NCI-H1694 treated with DMSO at 0.1 percent for 48 hours (cell line): ENCODE data around the gene FCRL3.
A peak's percentile ranks its signal among the peaks of the same experiment; 100 is the strongest.
"Not testable (repeated sequence)": the region's sequence is repeated elsewhere in the genome, so short reads cannot be mapped to it uniquely, and the experiment has no call there.

ENCODE experiments used
- DNase-seq: peaks from one replicate; lab custom pipeline; 2025; lab: John Stamatoyannopoulos, UW

Gene FCRL3

GRCh38 chr1:157700732-157701131 is at the start of gene FCRL3:
Gene FCRL3, minus strand, starts transcription at chr1:157700769. Its CDS starts 280 bp downstream, at chr1:157700489.
- DNase-seq = no peak

DNA sequence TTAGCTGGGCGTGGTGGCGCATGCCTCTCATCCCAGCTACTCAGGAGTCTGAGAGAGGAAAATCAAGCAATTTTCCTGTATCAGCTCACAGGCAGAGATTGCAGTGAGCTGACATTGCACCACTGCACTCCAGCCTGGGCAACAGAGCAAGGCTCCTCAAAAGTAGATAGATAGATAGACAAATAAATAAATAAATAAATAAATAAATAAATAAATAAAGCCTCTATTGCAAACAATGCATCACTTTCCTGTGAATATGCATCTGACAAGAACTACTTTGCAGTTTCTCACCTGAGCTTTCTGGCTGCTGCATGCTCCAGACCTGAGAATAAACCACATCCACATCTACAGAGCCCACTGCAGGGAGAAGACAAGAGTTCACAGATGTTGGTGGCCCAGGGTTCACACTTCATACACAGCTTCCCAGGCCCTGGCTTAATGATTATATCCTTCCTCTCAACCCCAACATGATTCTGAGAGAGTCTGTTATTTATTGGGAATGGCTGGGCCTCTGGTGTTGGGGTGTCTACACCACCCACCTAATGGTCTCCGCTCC is 47.8 kb upstream of the FCRL3 start:
- no peak for DNase-seq

- DNase-seq = no peak
These were observed 38.8 kb upstream of the FCRL3 start for GRCh38 chr1:157739229-157739901.

DNA sequence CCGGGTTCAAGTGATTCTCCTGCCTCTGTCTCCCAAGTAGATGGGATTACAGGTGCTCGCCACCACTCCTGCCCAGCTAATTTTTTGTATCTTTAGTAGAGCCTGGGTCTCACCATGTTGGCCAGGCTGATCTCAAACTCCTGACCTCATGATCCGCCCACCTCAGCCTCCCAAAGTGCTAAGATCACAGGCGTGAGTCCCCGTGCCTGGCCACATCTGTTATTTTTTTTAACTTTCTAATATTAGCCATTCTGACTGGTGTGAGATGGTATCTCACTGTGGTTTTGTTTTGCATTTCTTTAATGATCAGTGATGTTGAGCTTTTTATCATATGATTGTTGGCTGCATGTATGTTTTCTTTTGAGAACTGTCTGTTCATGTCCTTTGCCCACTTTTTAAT is 35.4 kb upstream of the FCRL3 start:
- DNase-seq = not testable (repeated sequence)

DNA sequence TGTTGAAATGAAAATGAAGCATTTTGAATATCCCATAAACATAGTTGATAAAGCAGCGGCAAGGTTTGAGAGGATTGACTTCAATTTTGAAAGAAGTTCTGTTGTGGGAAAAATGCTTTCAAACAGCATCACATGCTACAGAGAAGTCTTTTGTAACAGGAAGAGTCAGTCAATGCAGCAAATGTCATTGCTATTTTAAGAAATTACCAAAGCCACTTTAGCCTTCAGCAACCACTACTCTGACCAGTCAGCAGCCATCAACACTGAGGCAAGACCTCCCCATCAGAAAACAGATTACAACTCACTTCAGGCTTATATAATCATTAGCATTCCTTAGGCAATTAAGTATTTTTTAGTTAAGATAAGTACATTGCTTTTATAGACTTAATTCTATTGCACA is 33.8 kb upstream of the FCRL3 start:
- DNase-seq = no peak

- no peak for DNase-seq
These were observed 32.2 kb upstream of the FCRL3 start for GRCh38 chr1:157732755-157733154.

DNA sequence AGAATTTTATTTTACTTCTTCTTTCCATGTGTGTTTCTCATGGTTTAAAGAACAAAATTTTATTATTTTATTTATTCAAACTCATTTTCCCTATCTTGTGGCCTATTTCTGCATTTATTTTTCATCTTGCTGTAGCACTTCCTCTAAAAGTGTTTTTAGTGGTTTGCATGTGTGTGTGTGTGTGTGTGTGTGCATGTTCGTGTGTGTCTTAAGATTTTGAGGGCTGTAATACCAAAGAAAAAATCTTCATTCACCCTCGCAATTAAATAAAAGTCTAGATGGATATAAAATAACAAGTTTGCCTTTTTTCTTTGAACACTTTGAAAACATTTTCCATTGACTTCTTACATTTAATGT is 24.6 kb upstream of the FCRL3 start:
- no peak for DNase-seq

DNA sequence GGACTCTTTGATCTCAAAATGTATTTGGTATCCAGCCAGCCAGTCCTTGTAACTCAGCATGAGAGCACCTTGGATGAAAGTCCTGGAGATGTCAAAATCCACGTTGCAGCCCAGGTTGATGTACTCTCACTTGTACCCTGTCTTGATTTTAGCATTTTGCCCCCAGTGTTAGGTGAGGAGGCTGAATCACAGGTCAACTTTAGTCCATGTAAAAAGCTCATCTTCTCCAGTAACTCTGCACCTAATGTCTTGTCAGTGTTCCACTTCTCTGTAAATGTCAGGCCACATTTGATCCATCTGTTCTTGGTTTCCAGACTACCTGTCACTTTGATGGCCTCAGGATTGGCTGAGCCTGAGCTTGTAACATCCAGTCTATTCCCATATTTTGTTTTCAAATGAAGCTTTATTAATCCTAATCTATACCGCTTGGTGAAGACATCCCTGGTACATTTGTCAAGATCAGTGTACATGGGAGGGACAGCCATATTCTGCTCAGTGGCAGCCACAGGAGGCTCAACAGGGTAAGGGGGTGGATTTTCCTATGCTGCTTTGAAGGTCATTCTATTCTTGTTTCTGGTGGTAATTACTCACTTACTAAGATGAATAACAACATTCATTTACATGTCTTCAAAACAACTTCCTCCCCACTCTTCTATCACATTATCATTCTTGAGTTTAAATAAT is 24.1 kb upstream of the FCRL3 start:
- DNase-seq = no peak

DNA sequence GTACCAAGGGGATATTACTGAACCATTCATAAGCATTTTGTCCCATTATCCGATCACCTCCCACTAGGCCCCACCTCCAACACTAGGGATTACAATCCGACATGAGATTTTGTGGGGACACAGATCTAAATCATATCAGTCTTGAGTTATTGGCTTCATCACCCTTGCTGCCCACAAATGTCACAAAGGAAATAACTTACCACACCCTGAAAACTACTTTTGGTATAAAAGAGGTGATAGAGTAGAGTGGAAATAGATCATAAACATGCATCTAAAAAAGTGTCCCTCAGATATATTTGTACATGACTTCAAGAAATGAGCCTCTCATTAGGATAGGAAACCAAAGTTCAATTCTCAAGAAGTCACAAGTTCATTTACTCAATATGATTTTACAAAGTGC is 22.6 kb upstream of the FCRL3 start:
- no peak for DNase-seq

DNA sequence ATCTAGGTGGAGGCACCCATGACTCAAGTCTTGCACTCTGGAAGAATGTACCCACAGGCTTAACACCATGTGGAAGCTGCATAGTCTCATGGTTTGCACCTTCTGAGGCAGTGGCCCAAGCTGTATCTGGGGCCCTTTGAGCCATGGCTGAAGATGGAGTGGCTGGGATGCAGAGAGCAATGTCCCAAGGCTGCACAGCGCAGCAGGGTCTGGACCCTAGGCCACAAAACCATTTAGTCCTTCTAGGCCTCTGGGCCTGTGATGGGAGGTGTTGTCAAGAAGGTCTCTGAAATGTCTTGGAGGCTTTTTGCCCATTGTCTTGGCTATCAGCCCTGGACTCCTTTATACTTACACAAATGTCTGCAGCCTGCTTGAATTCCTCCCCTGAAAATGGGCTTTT is 21.4 kb upstream of the FCRL3 start:
- DNase-seq = no peak

GRCh38 chr1:157715736-157716135 is 15.2 kb upstream of the FCRL3 start:
- DNase-seq = no peak

DNA sequence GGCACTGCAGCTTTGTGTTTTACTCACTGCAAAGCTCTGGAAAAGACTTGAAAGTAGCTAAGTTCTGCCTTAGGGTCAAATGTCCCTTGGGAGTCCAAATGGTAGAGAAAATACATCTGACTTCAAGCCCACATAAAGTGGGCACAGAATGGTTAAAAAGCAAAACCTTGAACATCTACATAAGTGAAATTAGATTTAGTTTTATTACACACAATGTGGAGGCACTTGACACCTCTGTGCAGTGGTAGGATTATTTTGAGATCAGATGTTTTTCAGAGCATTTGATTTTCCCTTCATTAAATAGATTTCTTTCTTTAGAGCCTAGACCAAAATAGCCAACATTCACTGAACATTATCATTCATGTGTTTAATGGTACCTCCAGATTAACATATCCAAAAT is 11.2 kb upstream of the FCRL3 start:
- DNase-seq = no peak

DNA sequence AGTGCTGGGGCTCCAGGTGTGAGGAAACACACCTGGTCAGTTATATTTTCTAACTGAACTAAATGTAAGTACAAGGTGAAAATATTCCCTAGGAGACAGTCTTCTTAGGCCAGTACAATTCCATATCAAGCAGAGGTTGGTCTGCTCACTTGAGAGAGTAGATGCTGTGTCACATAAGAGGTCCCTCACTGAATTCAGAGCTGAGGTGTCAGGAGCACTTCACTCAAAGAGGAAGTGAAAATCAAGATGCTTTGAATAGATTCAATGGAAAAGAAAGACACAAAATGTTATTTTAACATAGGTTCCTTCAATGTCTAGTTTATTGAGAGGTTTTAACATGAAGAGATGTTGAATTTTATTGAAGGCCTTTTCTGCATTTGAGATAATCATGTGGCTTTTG is 4.3 kb upstream of the FCRL3 start:
- DNase-seq = no peak

GRCh38 chr1:157703981-157704380 is 3.4 kb upstream of the FCRL3 start:
- DNase-seq = no peak

DNA sequence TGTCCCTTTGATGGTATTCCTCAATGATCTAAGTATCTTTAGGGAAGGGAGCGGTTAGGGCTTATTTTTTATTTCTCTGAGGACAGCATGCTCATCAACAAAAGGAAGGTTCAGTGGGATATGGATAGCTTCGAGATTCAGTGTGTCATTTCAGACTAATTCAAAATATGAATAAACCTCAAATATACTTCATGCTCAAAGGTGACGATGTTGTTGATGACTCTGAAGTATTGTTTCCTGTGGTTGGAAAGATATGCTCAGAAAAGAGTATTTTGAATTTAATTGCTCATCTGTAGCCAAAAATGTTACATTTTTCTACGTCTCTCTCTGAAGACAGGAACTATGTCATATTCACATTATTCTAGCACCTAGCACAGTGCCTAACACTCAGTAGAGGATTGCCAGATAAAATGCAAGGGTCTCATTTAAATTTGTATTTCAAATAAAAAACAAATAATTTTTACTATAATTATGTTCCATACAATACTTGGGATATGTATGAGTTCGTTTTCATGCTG is 1.8 kb upstream of the FCRL3 start:
- no peak for DNase-seq

- no peak for DNase-seq
These were observed 264 bp downstream of the FCRL3 start for GRCh38 chr1:157700305-157700704.

DNA sequence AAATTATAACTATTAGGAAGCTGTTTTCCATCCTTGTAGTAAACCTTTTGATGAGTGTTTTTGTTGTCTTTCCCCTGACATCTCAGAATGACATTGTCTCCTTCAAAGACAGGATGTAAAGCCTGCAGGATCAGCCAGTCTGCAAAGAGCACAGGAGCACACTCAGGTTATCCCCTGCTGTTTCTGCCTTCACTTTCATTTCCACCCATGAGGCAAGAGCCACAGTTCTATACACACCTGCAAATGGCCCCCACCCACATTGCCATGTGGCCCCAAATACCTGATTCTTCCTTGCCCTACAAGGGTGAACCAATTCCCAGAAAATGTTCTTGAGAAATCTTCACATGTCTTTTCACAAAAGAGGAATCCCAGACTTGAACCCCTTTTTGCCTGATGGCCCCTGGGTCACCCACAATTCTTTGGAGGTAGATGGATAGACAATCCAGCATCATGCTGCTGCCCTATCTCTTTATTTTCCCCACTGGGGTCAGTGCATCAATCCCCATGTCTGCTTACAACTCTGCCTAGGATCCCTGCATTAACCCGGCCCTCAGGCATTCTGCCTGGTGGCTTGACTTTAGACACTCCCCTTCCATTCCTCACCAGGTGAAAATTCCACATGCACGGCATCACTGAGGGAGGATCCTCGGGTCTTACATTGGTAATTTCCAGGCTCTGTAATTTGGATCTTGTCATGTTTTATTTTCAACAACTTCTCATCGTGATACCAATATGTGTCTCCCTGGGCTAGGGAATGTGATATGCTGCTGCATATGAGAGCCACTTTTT is 2.6 kb downstream of the FCRL3 start:
- DNase-seq = no peak

DNA sequence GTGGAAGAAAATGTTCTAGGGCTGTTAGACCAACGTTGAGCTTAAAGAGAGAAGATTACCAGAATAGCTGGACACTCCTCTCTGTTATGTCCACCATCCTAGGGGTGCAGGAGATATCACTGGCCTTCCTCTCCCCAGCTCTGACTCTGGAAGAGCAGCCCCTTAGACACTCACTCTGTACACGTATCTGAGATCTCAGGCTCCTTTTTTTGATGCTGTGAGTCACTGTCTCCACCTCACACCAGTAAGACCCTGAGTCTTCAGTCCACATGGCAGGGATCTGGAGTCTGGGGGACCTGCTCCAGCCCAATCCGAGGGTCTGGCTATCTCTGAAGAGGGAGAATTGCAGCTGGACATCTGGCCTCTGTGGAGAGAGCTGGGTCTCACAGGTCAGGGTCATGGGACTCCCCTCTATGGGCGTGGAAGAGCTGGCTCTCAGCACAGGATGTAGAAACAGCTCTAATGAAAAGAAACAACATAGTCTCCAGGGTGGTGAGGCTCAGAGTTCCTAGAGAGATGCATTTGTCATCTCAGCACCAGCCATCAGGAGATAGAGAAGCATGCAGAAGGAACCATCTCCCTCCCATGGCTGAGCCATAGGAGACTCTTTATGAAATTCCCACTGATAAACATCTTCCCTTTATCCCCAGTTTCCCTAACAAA is 3.5 kb downstream of the FCRL3 start:
- DNase-seq = no peak

DNA sequence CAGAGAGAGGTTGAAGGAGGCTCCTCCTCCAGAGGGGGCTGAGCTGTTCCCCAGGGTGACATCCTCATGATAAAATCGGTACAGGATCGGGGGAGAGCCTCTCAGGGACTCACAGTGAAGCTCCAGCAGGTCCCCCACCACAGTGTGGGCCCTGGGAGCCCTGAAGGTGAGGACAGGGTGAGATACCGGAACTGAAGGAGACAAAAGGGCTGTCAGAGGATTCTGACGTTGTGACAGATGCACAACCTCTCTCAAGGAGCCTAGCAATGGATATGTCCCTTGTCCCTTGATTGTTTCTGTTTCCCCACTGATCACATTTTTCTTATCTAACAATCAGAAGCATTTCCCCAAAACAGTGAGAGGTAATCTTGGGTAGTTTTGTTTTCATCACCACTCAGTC is 5.2 kb downstream of the FCRL3 start:
- no peak for DNase-seq

DNA sequence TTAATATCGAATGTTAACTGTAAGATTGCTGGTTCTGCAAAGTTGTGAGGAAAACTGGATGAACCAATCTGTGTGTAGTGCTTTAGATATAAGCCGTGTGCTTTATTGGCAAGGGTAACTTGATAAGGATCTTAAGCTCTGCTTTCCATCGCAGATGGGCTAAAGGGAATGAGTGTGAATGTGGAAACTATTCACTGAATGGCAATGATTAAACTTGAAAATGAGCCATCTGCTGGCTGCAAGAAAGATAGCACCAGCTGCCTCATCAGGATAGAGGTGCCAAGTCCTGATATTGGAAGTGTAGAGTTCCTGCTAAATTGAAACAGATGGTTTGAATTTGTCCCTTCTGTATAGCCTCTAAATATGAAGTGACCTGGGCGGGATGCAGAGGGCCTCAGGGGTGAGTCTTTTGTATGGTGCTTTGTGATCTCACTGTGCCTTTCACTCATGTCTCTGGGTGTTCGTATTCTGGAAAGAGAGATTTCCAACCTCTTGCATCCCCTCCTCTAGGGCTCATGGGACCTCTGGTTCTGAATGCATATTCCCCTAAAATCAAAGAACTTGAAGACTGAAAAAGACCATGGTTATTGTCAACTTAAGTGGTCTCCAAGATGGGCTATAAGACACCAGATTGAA is 9.2 kb downstream of the FCRL3 start:
- DNase-seq = peak; percentile 32

DNA sequence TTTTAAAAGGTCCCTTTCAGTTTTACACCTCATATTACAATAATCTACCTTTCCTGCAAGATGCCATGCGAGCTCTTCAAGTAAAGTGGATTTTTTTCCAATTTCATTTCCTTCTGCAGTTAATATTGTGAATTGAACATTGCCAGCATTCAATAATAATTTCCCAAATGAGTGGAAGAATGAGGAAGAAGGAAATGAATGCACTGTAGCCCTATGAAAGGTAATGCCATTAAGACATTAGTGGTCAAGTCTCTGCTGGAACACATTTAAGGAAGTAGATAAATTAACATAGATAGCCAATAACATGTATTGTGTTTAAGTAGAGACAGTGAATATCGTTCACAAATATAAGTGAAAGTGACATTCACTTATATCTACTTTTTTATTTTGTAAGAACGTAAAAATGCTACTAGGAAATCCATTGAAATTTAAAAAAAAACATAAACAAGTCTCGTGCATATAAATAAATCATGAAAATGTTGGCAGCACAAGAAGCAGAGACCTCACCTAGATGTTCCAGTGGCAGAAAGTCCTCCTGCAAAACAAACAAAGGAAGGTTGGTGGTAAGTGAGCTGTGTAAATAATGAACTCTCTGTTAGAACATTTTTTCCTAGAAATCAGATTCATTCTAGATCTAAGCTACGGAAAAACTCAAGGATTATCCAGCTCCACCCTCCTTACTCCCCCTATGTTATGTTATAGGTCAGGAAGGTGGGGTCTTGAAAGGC is 17.7 kb downstream of the FCRL3 start:
- DNase-seq = no peak
